Tibial nerve (tissue), 4 donors: Measurements from ENCODE around the gene CORIN.

ENCODE experiments used
- CTCF ChIP-seq, 5 experiments: fragments of 200-600 bp in 3 of 5; fragments of 450-650 bp in 2 of 5; sonication (generic) in 3 of 5; IDR thresholded peaks; one replicate each; pipeline ENCODE4 v1.5.1; 2016 to 2019; ENCODE audit warnings: antibody characterized with exemption in 5 of 5, mild to moderate bottlenecking in 3 of 5, moderate library complexity in 2 of 5
- EP300 ChIP-seq, 2 donors: sonication (generic); formaldehyde crosslinking; IDR thresholded peaks; one replicate each; pipeline ENCODE4 v1.6.1; 2017; ENCODE audit warnings: antibody characterized with exemption in 2 of 2, mild to moderate bottlenecking in 1 of 2

GRCh38 chr4:47631161-47631560, 206.7 kb downstream of the CORIN start:
- no peak for TF ChIP-seq CTCF (IDR thresholded peaks at IDR 0.05)
- no peak for TF ChIP-seq EP300 (IDR thresholded peaks at IDR 0.05)
